T-helper 1 cell treated with Interleukin-12 subunit alpha and Interleukin-12 subunit beta and Interleukin-4 antibody, amounts not matched to agents 30 μg/mL and 1 μg/mL, for 36 hours (primary cell): Measurements from ENCODE around the gene ZMAT2.
A peak's percentile ranks its signal among the peaks of the same experiment; 100 is the strongest.
"Not testable (repeated sequence)": the region's sequence is repeated elsewhere in the genome, so short reads cannot be mapped to it uniquely, and the experiment has no call there.

Experiments used
- H3K27ac Mint-ChIP-seq: one replicate; pipeline ENCODE4 v1.8.0; 2021; ENCODE audit warnings: mild to moderate bottlenecking, mixed read lengths
- H3K27me3 Mint-ChIP-seq: one replicate; pipeline ENCODE4 v1.8.0; 2021; ENCODE audit warnings: low read depth, mixed read lengths
- H3K36me3 Mint-ChIP-seq: one replicate; pipeline ENCODE4 v1.8.0; 2021; ENCODE audit warnings: low read depth, mixed read lengths
- H3K4me1 Mint-ChIP-seq: one replicate; pipeline ENCODE4 v1.8.0; 2021; ENCODE audit warnings: low read depth, mixed read lengths
- H3K4me3 Mint-ChIP-seq: one replicate; pipeline ENCODE4 v1.8.0; 2021; ENCODE audit warnings: mild to moderate bottlenecking, moderate library complexity, mixed read lengths
- H3K9me3 Mint-ChIP-seq: one replicate; pipeline ENCODE4 v1.8.0; 2021; ENCODE audit warnings: mixed read lengths

ZMAT2 gene, protein sequence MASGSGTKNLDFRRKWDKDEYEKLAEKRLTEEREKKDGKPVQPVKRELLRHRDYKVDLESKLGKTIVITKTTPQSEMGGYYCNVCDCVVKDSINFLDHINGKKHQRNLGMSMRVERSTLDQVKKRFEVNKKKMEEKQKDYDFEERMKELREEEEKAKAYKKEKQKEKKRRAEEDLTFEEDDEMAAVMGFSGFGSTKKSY

GRCh38 chr5:140700177-140701144, at the start of gene ZMAT2:
ZMAT2 (plus strand) TSS chr5:140700447; CDS start chr5:140700461, 14 bp downstream.
- H3K4me1 Mint-ChIP-seq: peaks cover 27% of the 10 kb centered on the region
- no peaks in the 10 kb centered on the region for H3K27me3 Mint-ChIP-seq
- peaks cover 70% of the 10 kb centered on the region for H3K36me3 Mint-ChIP-seq
- H3K4me3 Mint-ChIP-seq: peak within 1 kb of the TSS; percentile 99
- no peaks in the 10 kb centered on the region for H3K9me3 Mint-ChIP-seq
- H3K27ac Mint-ChIP-seq: peak within 1 kb of the TSS; percentile 95

GRCh38 chr5:140658870-140659269, 41.4 kb upstream of the ZMAT2 start:
- Mint-ChIP-seq H3K27ac (no peak overlapping the region), H3K4me3 (no peak overlapping the region), H3K36me3 (peaks cover 53% of the 10 kb centered on the region)

DNA sequence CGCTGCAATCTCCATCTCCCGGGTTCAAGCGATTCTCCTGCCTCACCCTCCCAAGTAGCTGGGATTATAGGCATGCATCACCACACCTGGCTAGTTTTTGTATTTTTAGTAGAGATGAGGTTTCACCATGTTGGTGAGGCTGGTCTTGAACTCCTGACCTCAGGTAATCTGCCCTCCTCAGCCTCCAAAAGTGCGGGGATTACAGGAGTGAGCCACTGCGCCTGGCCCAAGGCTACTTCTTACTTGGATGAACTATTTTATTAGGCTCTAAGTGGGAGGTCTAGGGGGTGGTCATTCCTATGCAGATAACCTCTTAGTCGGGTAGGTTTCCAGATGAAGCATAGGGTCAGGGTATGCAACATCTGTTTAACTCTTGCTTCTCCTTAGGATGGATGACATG, 39.9 kb upstream of the ZMAT2 start:
- not testable (repeated sequence) for H3K4me3 Mint-ChIP-seq, H3K27ac Mint-ChIP-seq, H3K27me3 Mint-ChIP-seq, H3K9me3 Mint-ChIP-seq
- Mint-ChIP-seq H3K36me3 (peaks cover 50% of the 10 kb centered on the region), H3K4me1 (peaks cover 12% of the 10 kb centered on the region)

More at GRCh38 chr5:140658870-140659269, 41.4 kb upstream of the ZMAT2 start:
- Mint-ChIP-seq H3K27me3 (no peaks in the 10 kb centered on the region), H3K9me3 (no peaks in the 10 kb centered on the region), H3K4me1 (peaks cover 6% of the 10 kb centered on the region)

DNA sequence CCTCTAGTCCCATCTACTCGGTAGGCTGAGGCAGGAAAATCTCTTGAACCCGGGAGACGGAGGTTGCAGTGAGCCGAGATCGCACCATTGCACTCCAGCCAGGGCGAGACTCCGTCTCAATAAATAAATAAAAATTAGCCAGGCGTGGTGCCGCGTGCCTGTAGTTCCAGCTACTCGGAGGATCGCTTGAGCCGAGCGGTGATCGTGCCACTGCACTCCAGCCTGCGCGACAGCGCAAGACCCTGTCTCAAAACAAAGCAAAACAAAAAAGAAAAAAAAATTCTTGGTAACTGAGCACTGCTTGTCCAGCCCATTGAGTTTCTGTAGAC, 36.3 kb upstream of the ZMAT2 start:
- Mint-ChIP-seq H3K27me3 (no peaks in the 10 kb centered on the region), H3K27ac (peak overlapping the region; percentile 84)

GRCh38 chr5:140664359-140665119, 35.7 kb upstream of the ZMAT2 start, which contains the start of gene WDR55:
WDR55 (plus strand) TSS chr5:140664904; CDS start chr5:140664913, 9 bp downstream.
- no peaks in the 10 kb centered on the region for H3K27me3 Mint-ChIP-seq
- H3K4me3 Mint-ChIP-seq: peak within 1 kb of the TSS; percentile 97
- peaks cover 57% of the 10 kb centered on the region for H3K36me3 Mint-ChIP-seq
- H3K27ac Mint-ChIP-seq: peak within 1 kb of the TSS; percentile 84
- peaks cover 29% of the 10 kb centered on the region for H3K4me1 Mint-ChIP-seq
- H3K9me3 Mint-ChIP-seq: no peaks in the 10 kb centered on the region

More for the DNA sequence above, 36.3 kb upstream of the ZMAT2 start:
- H3K9me3 Mint-ChIP-seq: no peaks in the 10 kb centered on the region
- peak overlapping the region; percentile 97 for H3K4me3 Mint-ChIP-seq
- peaks cover 27% of the 10 kb centered on the region for H3K4me1 Mint-ChIP-seq
- H3K36me3 Mint-ChIP-seq: peaks cover 56% of the 10 kb centered on the region

GRCh38 chr5:140671035-140671434, 29.2 kb upstream of the ZMAT2 start:
- not testable (repeated sequence) for H3K9me3 Mint-ChIP-seq, H3K4me3 Mint-ChIP-seq, H3K27ac Mint-ChIP-seq, H3K27me3 Mint-ChIP-seq
- Mint-ChIP-seq H3K36me3 (peaks cover 47% of the 10 kb centered on the region), H3K4me1 (peaks cover 19% of the 10 kb centered on the region)

DNA sequence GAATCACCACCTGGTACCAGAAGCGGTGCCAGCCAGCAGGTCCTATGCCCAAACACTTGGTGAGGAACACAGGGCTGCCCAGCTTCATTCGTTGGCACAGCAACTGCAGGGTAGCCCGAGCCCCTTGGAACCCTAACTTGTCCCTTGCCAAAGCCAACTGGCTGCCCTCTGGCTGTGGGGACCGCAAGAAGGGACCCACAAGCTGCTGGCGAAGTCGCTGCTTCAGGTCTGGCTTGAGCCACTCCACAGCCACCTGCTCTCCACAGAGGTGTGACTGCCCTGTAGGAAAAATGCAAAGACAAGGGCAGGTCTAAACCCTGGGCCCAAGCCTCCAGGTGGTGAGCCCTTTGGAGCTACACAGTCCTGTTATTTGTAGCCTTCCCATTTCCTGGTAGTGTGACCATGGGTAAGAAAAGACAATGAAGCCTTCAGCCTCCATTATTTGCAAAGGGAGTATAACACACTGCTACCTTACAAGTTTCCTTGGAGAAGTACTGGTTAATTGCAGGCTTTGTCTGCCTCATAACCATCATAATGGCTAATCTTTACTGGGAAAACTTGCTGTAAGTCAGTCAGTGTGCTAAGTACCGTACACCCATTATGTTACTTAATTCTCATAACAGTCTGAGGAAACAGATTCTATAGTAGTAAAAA, 28.6 kb upstream of the ZMAT2 start:
- peaks cover 50% of the 10 kb centered on the region for H3K36me3 Mint-ChIP-seq

DNA sequence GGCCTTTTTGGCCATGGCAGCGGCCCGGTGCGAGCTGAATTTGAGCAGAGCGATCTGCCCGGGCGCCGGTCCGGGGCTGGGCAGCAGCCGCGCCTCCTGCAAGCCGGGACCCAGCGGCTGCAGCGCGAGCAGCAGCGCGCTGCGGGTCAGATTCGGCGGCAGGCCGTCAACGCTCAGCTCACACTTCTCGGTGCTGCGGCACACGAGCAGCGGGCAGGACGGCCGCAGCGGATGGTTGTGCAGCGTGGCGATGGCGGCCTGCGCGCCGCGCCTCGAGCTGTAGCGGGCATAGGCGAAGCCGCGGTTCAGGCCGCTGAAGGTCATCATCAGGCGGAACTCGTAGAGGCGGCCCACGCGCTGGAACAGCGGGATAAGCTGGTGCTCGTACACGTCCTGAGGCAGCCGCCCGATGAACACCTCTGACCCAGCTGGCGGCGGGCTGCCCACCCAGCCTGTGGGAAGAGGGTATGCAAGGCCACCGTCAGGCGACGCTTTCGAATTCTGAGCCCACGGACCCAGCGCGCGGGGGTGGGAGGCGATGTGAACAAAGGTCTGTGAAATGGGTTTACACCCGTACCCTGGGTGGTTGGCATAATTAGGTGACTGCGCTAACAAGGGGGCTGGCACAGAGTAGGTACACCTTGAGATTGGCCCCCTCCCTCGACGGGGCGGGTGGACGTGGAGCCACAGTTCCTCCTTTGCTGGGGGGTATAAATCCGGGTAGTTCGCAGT, 27.6 kb upstream of the ZMAT2 start:
- H3K27ac Mint-ChIP-seq: no peak overlapping the region

More for the DNA sequence above, 28.6 kb upstream of the ZMAT2 start:
- Mint-ChIP-seq H3K9me3 (no peaks in the 10 kb centered on the region), H3K27me3 (no peaks in the 10 kb centered on the region), H3K4me3 (no peak overlapping the region), H3K27ac (no peak overlapping the region), H3K4me1 (peaks cover 16% of the 10 kb centered on the region)

GRCh38 chr5:140673187-140673976, 26.9 kb upstream of the ZMAT2 start, which contains the start of gene DND1:
DND1 (minus strand) TSS chr5:140673576; CDS start chr5:140673542, 34 bp downstream.
- Mint-ChIP-seq H3K4me3 (no peak within 1 kb of the TSS), H3K9me3 (no peaks in the 10 kb centered on the region), H3K27me3 (no peaks in the 10 kb centered on the region), H3K4me1 (peaks cover 11% of the 10 kb centered on the region), H3K36me3 (peaks cover 49% of the 10 kb centered on the region), H3K27ac (peak within 1 kb of the TSS; percentile 46)

More for the DNA sequence above, 27.6 kb upstream of the ZMAT2 start:
- Mint-ChIP-seq H3K27me3 (no peaks in the 10 kb centered on the region), H3K4me1 (peaks cover 7% of the 10 kb centered on the region), H3K4me3 (no peak overlapping the region), H3K36me3 (peaks cover 49% of the 10 kb centered on the region), H3K9me3 (no peaks in the 10 kb centered on the region)

DNA sequence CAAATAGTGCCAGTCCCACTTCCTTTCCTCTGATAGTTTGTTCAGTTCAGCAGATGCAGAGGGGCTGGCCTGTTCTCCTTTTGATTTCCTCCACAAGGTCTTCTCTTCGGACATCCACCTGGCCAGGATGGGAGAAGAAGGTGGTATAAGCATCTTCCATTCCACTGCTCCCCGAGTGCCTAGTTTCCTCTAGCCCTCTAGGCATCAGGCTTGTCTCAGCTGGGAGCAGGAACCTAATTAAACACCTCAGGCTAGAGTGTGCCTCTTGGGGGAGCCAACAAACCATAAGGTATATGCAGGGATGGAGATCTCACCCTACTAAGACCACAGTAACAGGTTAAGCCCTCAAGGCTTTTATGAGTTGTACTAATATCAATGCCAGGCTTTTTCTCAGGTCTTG, 26.0 kb upstream of the ZMAT2 start:
- H3K36me3 Mint-ChIP-seq: peaks cover 43% of the 10 kb centered on the region
- H3K27ac Mint-ChIP-seq: peak overlapping the region; percentile 46
- no peaks in the 10 kb centered on the region for H3K27me3 Mint-ChIP-seq
- H3K4me1 Mint-ChIP-seq: peaks cover 9% of the 10 kb centered on the region
- no peak overlapping the region for H3K4me3 Mint-ChIP-seq
- no peaks in the 10 kb centered on the region for H3K9me3 Mint-ChIP-seq

DNA sequence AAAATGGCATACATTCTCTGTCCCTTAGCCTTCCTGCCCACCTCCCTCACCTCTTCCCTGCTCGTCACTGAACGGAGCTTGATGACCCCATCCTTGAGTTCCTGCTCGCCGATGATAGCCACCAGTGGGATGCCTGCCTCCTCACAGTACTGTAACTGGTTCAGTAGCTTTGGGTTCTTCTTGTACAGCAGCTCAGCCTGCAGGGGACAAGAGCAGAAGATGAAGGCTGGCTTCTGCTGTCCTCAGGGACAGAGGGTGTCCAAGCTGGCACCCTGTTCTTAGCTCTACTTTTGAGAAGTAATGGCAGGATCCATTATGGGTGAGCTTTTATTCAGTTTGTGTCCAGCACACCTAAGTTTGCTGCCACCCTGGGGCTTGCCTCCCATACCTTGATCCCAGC, 25.6 kb upstream of the ZMAT2 start:
- peaks cover 7% of the 10 kb centered on the region for H3K4me1 Mint-ChIP-seq
- H3K9me3 Mint-ChIP-seq: no peaks in the 10 kb centered on the region
- peaks cover 41% of the 10 kb centered on the region for H3K36me3 Mint-ChIP-seq
- no peak overlapping the region for H3K4me3 Mint-ChIP-seq
- H3K27ac Mint-ChIP-seq: no peak overlapping the region
- no peaks in the 10 kb centered on the region for H3K27me3 Mint-ChIP-seq

GRCh38 chr5:140677947-140678346, 22.3 kb upstream of the ZMAT2 start:
- H3K9me3 Mint-ChIP-seq: no peaks in the 10 kb centered on the region
- H3K4me1 Mint-ChIP-seq: peaks cover 7% of the 10 kb centered on the region
- no peak overlapping the region for H3K4me3 Mint-ChIP-seq
- H3K27ac Mint-ChIP-seq: peak overlapping the region; percentile 47
- H3K27me3 Mint-ChIP-seq: no peaks in the 10 kb centered on the region
- peaks cover 42% of the 10 kb centered on the region for H3K36me3 Mint-ChIP-seq

- no peaks in the 10 kb centered on the region for H3K9me3 Mint-ChIP-seq
- no peak overlapping the region for H3K4me3 Mint-ChIP-seq
- H3K4me1 Mint-ChIP-seq: peaks cover 7% of the 10 kb centered on the region
- no peak overlapping the region for H3K27ac Mint-ChIP-seq
- H3K27me3 Mint-ChIP-seq: no peaks in the 10 kb centered on the region
- H3K36me3 Mint-ChIP-seq: peaks cover 47% of the 10 kb centered on the region
Measured at GRCh38 chr5:140678993-140679392, 21.3 kb upstream of the ZMAT2 start.
